GM23338 (cell line): ENCODE results near the gene DLG2. TPM values are rescaled to one million over a fixed set of nuclear protein-coding genes. Genes with fewer than 3 reads are reported as not detected.

Source experiments
- ATAC-seq: fragments of 200-7000 bp; cut with Tn5 transposase; 3 replicates; pipeline ENCODE4 v1.9.1; 2020
- DNase-seq: peaks from one replicate; pipeline ENCODE4 v3.0.0-alpha.2; 2015; ENCODE audit warnings: low spot score
- H2AFZ ChIP-seq: fragments of 200-600 bp; sonication (generic); 2 replicates; pipeline ENCODE4 v1.8.0; 2016; ENCODE audit warnings: antibody characterized with exemption, mild to moderate bottlenecking, moderate library complexity
- H3F3A ChIP-seq: fragments of 200-600 bp; sonication (generic); replicated peaks from 2 replicates; pipeline ENCODE4 v1.8.0; 2017; ENCODE audit warnings: antibody characterized with exemption, mixed run types, low read depth
- H3K27ac ChIP-seq: fragments of 200-600 bp; sonication (generic); 2 replicates; pipeline ENCODE4 v1.6.1; 2016; ENCODE audit warnings: low read depth
- H3K27me3 ChIP-seq: fragments of 200-600 bp; sonication (generic); 2 replicates; pipeline ENCODE4 v1.8.0; 2016; ENCODE audit warnings: mild to moderate bottlenecking, mixed run types, moderate library complexity; ENCODE audit not compliant: insufficient read depth
- H3K36me3 ChIP-seq: fragments of 200-600 bp; sonication (generic); 2 replicates; pipeline ENCODE4 v1.8.0; 2016; ENCODE audit warnings: mild to moderate bottlenecking; ENCODE audit not compliant: insufficient read depth
- H3K4me1 ChIP-seq: fragments of 200-600 bp; sonication (generic); 2 replicates; pipeline ENCODE4 v1.8.0; 2016; ENCODE audit warnings: mild to moderate bottlenecking, moderate library complexity; ENCODE audit not compliant: insufficient read depth
- H3K4me2 ChIP-seq: fragments of 200-600 bp; sonication (generic); 2 replicates; pipeline ENCODE4 v1.7.1; 2017; ENCODE audit warnings: mixed run types
- H3K4me3 ChIP-seq: fragments of 200-600 bp; sonication (generic); 2 replicates; pipeline ENCODE4 v1.6.1; 2016; ENCODE audit warnings: mixed run types
- H3K79me2 ChIP-seq: fragments of 200-600 bp; sonication (generic); replicated peaks from 2 replicates; pipeline ENCODE4 v1.8.0; 2017; ENCODE audit warnings: mild to moderate bottlenecking; ENCODE audit not compliant: insufficient read depth
- H3K9me2 ChIP-seq: fragments of 200-600 bp; sonication (generic); 2 replicates; pipeline ENCODE4 v1.8.0; 2017; ENCODE audit not compliant: insufficient read depth
- H4K20me1 ChIP-seq: fragments of 200-600 bp; sonication (generic); replicated peaks from 2 replicates; pipeline ENCODE4 v1.8.0; 2017; ENCODE audit warnings: mild to moderate bottlenecking; ENCODE audit not compliant: insufficient read depth
- H3K27ac Mint-ChIP-seq: 2 replicates; pipeline ENCODE4 v1.8.0; 2020; ENCODE audit warnings: inconsistent platforms, mild to moderate bottlenecking, moderate library complexity, mixed read lengths
- H3K27me3 Mint-ChIP-seq: 3 replicates; pipeline ENCODE4 v1.8.0; 2022; ENCODE audit warnings: low read depth, mild to moderate bottlenecking, moderate library complexity, mixed read lengths, inconsistent platforms; ENCODE audit not compliant: insufficient read depth, poor library complexity
- H3K36me3 Mint-ChIP-seq: 3 replicates; pipeline ENCODE4 v1.8.0; 2021; ENCODE audit warnings: low read depth, mild to moderate bottlenecking, inconsistent platforms, moderate library complexity, mixed read lengths
- H3K4me1 Mint-ChIP-seq: 3 replicates; pipeline ENCODE4 v1.8.0; 2020; ENCODE audit warnings: mild to moderate bottlenecking, inconsistent platforms, mixed read lengths
- H3K4me3 Mint-ChIP-seq: 3 replicates; pipeline ENCODE4 v1.8.0; 2021; ENCODE audit warnings: moderate library complexity, mild to moderate bottlenecking, inconsistent platforms, mixed read lengths
- H3K9me3 Mint-ChIP-seq: 3 replicates; pipeline ENCODE4 v1.8.0; 2020; ENCODE audit warnings: moderate library complexity, mild to moderate bottlenecking, inconsistent platforms, mixed read lengths
- CREB1 ChIP-seq: fragments of 250-450 bp; sonication (Bioruptor Pico); IDR thresholded peaks from 2 replicates; pipeline ENCODE4 v1.5.0; 2020; ENCODE audit warnings: low read depth, mild to moderate bottlenecking, moderate library complexity
- EZH2 ChIP-seq: fragments of 200-600 bp; sonication (generic); IDR thresholded peaks from one replicate; pipeline ENCODE4 v1.8.0; 2017; ENCODE audit warnings: antibody characterized with exemption, mild to moderate bottlenecking, low read depth; ENCODE audit not compliant: unreplicated experiment
- EZH2phosphoT487 ChIP-seq: fragments of 200-600 bp; sonication (generic); IDR thresholded peaks from one replicate; pipeline ENCODE4 v1.8.1; 2018; ENCODE audit warnings: antibody characterized with exemption; ENCODE audit not compliant: unreplicated experiment
- JUNB ChIP-seq: IDR thresholded peaks from one replicate; pipeline ENCODE4 v1.6.1; 2016; ENCODE audit warnings: antibody characterized with exemption; ENCODE audit not compliant: unreplicated experiment
- NANOG ChIP-seq: IDR thresholded peaks from 2 replicates; pipeline ENCODE4 v1.6.1; 2016; ENCODE audit warnings: antibody characterized with exemption, borderline replicate concordance
- POLR2AphosphoS5 ChIP-seq: IDR thresholded peaks from 2 replicates; pipeline ENCODE4 v1.6.1; 2016; ENCODE audit warnings: antibody characterized with exemption, low read depth
- STAT1 ChIP-seq: IDR thresholded peaks from one replicate; pipeline ENCODE4 v1.6.1; 2016; ENCODE audit warnings: antibody characterized with exemption; ENCODE audit not compliant: unreplicated experiment
- ZNF114 ChIP-seq: fragments of 250-450 bp; sonication (Bioruptor Pico); IDR thresholded peaks from 2 replicates; pipeline ENCODE4 v1.5.0; 2020; ENCODE audit warnings: mild to moderate bottlenecking, moderate library complexity
- ZNF331 ChIP-seq: fragments of 250-450 bp; sonication (Bioruptor Pico); IDR thresholded peaks from 2 replicates; pipeline ENCODE4 v1.5.0; 2020; ENCODE audit warnings: low read depth, mild to moderate bottlenecking, moderate library complexity
- polyA plus RNA-seq: library from polyadenylated mRNA; unstranded; fragments of >200 nt; fragmentation: Nextera tagmentation; extraction: Ambion mirVana; gene quantifications from 2 replicates; pipeline ENCODE4 v1.2.1, GENCODE V29; 2016
- total RNA-seq: library from RNA; depleted of rRNA; stranded (reverse); fragments of >200 nt; shearing (Covaris generic); gene quantifications from 2 replicates; pipeline ENCODE4 v1.2.3, GENCODE V29; 2014
- TF ChIP-seq, protein P1 (sequence below), 2 experiments: fragments of 200-600 bp in 1 of 2; sonication (generic) in 1 of 2; conservative IDR thresholded peaks; 2 replicates each; pipeline versions ENCODE4 v1.5.1 to v1.6.1; 2016 to 2017; ENCODE audit warnings: antibody characterized with exemption in 2 of 2, low read depth in 2 of 2, mild to moderate bottlenecking in 2 of 2, moderate library complexity in 1 of 2
- TF ChIP-seq, protein P2 (sequence below): IDR thresholded peaks from 2 replicates; pipeline ENCODE4 v1.6.1; 2016; ENCODE audit warnings: antibody characterized with exemption
- TF ChIP-seq, protein P3 (sequence below): IDR thresholded peaks from one replicate; pipeline ENCODE4 v1.6.1; 2018; ENCODE audit warnings: antibody characterized with exemption; ENCODE audit not compliant: unreplicated experiment
- TF ChIP-seq, protein P4 (sequence below): fragments of 250-450 bp; sonication (Bioruptor Pico); IDR thresholded peaks from 2 replicates; pipeline ENCODE4 v1.5.0; 2020; ENCODE audit warnings: mild to moderate bottlenecking, moderate library complexity

DLG2 gene
- total and polyA plus RNA-seq, 2 experiments from 2014 or later = 19.8 to 21.5 TPM

DNA sequence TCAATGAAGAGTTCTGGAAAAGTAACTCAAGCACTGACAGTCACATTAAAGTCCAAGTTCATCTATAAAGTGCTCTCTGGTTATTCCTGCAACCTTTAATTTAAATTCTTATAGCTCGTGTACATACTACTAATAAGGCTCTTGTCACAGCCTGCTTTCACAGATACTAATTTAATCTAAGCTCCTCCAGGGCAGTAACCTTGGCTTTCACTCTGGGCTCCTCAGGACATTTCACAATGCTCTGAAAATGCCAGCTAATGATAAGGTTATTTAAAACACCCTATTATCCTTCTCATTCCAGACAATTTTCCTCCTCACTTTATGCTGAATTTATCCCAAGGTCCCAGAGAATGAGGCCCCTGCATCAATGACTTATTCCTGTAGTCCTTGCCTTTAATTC, 2098.3 kb downstream of the DLG2 start:
- DNase-seq (no peak), ATAC-seq (no peak)
- H3K27ac ChIP-seq = no peak overlapping the region
- Mint-ChIP-seq H3K9me3 (no peaks in the 10 kb centered on the region), H3K36me3 (no peaks in the 10 kb centered on the region), H3K27me3 (peaks cover 2% of the 10 kb centered on the region), H3K4me3 (no peak overlapping the region), H3K27ac (no peak overlapping the region), H3K4me1 (peaks cover 8% of the 10 kb centered on the region)
- H3K27me3 ChIP-seq = no peaks in the 10 kb centered on the region
- peaks cover 4% of the 10 kb centered on the region; the same call in 1 of the 2 replicates for H3K4me1 ChIP-seq
- H3K79me2 ChIP-seq = no peaks in the 10 kb centered on the region
- H3K4me3 ChIP-seq = no peak overlapping the region
- no peaks in the 10 kb centered on the region for H3K36me3 ChIP-seq
- H3K4me2 ChIP-seq = no peak overlapping the region
- TF ChIP-seq EZH2phosphoT487 (no peak), ZNF331 (CRISPR knock-in tag) (no peak), STAT1 (no peak), NANOG (no peak), EZH2 (no peak), POLR2AphosphoS5 (no peak), ZNF114 (CRISPR knock-in tag) (no peak), JUNB (no peak), CREB1 (CRISPR knock-in tag) (no peak)
- TF ChIP-seq, protein P1, sequence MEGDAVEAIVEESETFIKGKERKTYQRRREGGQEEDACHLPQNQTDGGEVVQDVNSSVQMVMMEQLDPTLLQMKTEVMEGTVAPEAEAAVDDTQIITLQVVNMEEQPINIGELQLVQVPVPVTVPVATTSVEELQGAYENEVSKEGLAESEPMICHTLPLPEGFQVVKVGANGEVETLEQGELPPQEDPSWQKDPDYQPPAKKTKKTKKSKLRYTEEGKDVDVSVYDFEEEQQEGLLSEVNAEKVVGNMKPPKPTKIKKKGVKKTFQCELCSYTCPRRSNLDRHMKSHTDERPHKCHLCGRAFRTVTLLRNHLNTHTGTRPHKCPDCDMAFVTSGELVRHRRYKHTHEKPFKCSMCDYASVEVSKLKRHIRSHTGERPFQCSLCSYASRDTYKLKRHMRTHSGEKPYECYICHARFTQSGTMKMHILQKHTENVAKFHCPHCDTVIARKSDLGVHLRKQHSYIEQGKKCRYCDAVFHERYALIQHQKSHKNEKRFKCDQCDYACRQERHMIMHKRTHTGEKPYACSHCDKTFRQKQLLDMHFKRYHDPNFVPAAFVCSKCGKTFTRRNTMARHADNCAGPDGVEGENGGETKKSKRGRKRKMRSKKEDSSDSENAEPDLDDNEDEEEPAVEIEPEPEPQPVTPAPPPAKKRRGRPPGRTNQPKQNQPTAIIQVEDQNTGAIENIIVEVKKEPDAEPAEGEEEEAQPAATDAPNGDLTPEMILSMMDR (conservative IDR thresholded peaks at IDR 0.05; ENCODE audit: low read depth in 2 of 2) = no peak
- TF ChIP-seq, protein P2, sequence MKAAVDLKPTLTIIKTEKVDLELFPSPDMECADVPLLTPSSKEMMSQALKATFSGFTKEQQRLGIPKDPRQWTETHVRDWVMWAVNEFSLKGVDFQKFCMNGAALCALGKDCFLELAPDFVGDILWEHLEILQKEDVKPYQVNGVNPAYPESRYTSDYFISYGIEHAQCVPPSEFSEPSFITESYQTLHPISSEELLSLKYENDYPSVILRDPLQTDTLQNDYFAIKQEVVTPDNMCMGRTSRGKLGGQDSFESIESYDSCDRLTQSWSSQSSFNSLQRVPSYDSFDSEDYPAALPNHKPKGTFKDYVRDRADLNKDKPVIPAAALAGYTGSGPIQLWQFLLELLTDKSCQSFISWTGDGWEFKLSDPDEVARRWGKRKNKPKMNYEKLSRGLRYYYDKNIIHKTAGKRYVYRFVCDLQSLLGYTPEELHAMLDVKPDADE = no peak
- TF ChIP-seq, protein P3, sequence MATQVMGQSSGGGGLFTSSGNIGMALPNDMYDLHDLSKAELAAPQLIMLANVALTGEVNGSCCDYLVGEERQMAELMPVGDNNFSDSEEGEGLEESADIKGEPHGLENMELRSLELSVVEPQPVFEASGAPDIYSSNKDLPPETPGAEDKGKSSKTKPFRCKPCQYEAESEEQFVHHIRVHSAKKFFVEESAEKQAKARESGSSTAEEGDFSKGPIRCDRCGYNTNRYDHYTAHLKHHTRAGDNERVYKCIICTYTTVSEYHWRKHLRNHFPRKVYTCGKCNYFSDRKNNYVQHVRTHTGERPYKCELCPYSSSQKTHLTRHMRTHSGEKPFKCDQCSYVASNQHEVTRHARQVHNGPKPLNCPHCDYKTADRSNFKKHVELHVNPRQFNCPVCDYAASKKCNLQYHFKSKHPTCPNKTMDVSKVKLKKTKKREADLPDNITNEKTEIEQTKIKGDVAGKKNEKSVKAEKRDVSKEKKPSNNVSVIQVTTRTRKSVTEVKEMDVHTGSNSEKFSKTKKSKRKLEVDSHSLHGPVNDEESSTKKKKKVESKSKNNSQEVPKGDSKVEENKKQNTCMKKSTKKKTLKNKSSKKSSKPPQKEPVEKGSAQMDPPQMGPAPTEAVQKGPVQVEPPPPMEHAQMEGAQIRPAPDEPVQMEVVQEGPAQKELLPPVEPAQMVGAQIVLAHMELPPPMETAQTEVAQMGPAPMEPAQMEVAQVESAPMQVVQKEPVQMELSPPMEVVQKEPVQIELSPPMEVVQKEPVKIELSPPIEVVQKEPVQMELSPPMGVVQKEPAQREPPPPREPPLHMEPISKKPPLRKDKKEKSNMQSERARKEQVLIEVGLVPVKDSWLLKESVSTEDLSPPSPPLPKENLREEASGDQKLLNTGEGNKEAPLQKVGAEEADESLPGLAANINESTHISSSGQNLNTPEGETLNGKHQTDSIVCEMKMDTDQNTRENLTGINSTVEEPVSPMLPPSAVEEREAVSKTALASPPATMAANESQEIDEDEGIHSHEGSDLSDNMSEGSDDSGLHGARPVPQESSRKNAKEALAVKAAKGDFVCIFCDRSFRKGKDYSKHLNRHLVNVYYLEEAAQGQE = no peak
- TF ChIP-seq, protein P4, sequence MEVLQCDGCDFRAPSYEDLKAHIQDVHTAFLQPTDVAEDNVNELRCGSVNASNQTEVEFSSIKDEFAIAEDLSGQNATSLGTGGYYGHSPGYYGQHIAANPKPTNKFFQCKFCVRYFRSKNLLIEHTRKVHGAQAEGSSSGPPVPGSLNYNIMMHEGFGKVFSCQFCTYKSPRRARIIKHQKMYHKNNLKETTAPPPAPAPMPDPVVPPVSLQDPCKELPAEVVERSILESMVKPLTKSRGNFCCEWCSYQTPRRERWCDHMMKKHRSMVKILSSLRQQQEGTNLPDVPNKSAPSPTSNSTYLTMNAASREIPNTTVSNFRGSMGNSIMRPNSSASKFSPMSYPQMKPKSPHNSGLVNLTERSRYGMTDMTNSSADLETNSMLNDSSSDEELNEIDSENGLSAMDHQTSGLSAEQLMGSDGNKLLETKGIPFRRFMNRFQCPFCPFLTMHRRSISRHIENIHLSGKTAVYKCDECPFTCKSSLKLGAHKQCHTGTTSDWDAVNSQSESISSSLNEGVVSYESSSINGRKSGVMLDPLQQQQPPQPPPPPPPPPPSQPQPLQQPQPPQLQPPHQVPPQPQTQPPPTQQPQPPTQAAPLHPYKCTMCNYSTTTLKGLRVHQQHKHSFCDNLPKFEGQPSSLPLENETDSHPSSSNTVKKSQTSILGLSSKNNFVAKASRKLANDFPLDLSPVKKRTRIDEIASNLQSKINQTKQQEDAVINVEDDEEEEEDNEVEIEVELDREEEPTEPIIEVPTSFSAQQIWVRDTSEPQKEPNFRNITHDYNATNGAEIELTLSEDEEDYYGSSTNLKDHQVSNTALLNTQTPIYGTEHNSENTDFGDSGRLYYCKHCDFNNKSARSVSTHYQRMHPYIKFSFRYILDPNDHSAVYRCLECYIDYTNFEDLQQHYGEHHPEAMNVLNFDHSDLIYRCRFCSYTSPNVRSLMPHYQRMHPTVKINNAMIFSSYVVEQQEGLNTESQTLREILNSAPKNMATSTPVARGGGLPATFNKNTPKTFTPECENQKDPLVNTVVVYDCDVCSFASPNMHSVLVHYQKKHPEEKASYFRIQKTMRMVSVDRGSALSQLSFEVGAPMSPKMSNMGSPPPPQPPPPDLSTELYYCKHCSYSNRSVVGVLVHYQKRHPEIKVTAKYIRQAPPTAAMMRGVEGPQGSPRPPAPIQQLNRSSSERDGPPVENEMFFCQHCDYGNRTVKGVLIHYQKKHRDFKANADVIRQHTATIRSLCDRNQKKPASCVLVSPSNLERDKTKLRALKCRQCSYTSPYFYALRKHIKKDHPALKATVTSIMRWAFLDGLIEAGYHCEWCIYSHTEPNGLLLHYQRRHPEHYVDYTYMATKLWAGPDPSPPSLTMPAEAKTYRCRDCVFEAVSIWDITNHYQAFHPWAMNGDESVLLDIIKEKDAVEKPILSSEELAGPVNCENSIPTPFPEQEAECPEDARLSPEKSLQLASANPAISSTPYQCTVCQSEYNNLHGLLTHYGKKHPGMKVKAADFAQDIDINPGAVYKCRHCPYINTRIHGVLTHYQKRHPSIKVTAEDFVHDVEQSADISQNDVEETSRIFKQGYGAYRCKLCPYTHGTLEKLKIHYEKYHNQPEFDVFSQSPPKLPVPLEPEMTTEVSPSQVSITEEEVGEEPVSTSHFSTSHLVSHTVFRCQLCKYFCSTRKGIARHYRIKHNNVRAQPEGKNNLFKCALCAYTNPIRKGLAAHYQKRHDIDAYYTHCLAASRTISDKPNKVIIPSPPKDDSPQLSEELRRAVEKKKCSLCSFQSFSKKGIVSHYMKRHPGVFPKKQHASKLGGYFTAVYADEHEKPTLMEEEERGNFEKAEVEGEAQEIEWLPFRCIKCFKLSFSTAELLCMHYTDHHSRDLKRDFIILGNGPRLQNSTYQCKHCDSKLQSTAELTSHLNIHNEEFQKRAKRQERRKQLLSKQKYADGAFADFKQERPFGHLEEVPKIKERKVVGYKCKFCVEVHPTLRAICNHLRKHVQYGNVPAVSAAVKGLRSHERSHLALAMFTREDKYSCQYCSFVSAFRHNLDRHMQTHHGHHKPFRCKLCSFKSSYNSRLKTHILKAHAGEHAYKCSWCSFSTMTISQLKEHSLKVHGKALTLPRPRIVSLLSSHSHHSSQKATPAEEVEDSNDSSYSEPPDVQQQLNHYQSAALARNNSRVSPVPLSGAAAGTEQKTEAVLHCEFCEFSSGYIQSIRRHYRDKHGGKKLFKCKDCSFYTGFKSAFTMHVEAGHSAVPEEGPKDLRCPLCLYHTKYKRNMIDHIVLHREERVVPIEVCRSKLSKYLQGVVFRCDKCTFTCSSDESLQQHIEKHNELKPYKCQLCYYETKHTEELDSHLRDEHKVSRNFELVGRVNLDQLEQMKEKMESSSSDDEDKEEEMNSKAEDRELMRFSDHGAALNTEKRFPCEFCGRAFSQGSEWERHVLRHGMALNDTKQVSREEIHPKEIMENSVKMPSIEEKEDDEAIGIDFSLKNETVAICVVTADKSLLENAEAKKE = no peak
- H4K20me1 ChIP-seq = no peaks in the 10 kb centered on the region
- H2AFZ ChIP-seq = no peak overlapping the region
- no peaks in the 10 kb centered on the region for H3F3A ChIP-seq
- no peaks in the 10 kb centered on the region for H3K9me2 ChIP-seq
